ENCODE measurements around the gene SLC25A1. TPM values are rescaled to one million over a fixed set of nuclear protein-coding genes. Genes with fewer than 3 reads are reported as not detected.

SLC25A1 gene
- total RNA-seq, 8 experiments from 2014 or later = 42.8 to 72.6 (median 62.2) TPM

GRCh38 chr22:19177164-19178064, 1.1 kb downstream of the SLC25A1 start:
- 10 to 80% (median 43%) methylated on average over 1 to 30 of the region's 55 CpGs; no CpG with 5 or more reads in 4 of the 10 experiments for WGBS, 10 experiments
- ATAC-seq (replicated peaks in 6 of 8) = peak in 3 of 8 experiments; percentile 0
- Histone ChIP-seq H3K27ac (peak overlapping the region; percentile 76 to 88), H3K4me3 (peak overlapping the region; percentile 61 to 91 (median 79)), H3K4me1 (replicated peaks in 1 of 2) (peaks cover 30 to 32% of the 10 kb centered on the region in 2 donors)
- in situ Hi-C loops (cut with MboI; ENCODE audit: low pct_unique_long_range_greater_than_20kb in 2 of 9, low sequenced_read_pairs in 9 of 9, unreplicated experiment in 9 of 9) = loop anchor here in 2 of 9 experiments (25.0 kb wide), 2 partner anchors 260 to 460 kb away; partner anchors contain the start of genes C22orf39 (in 1 of the 2), HIRA (in 1 of the 2) and MRPL40 (in 1 of the 2)

DNA sequence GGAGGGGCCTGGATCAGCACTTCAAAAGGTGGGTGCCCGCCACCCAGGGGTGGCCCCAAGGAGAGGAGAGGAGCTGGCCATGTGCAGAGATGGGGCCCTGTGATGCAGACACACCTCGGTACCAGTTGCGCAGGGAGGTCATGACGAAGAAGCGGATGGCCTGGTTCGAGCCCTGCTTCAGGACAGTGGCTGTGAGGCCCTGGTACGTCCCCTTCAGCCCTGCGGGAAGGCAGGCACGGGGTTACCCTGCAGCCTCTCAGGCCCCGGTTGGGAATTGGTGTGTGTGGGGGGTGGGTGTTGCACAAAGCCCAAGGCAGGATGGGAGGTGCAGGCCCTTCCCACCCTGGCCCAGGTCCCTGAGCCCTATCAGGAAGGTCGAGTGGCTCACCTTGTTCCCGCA, 1.8 kb downstream of the SLC25A1 start:
- ATAC-seq (replicated peaks in 6 of 8) = no peak
- H3K27ac ChIP-seq = peak overlapping the region in 1 of 2 donors; percentile 88
- peaks cover 32 to 34% of the 10 kb centered on the region in 2 donors for H3K4me1 ChIP-seq (replicated peaks in 1 of 2)
- peak overlapping the region in 2 of 5 donors; percentile 78 to 80 for H3K4me3 ChIP-seq
- WGBS, 10 experiments = 83% methylated on average over 4 of the region's 12 CpGs; no CpG with 5 or more reads in 9 of the 10 experiments
- in situ Hi-C loops (cut with MboI; ENCODE audit: low pct_unique_long_range_greater_than_20kb in 2 of 9, low sequenced_read_pairs in 9 of 9, unreplicated experiment in 9 of 9) = loop anchor here in 2 of 9 experiments (25.0 kb wide), 2 partner anchors 261 to 461 kb away; partner anchors contain the start of genes C22orf39 (in 1 of the 2), HIRA (in 1 of the 2) and MRPL40 (in 1 of the 2)

GRCh38 chr22:19176175-19176643, 2.3 kb downstream of the SLC25A1 start:
- WGBS, 10 experiments = 67 to 100% (median 75%) methylated on average over 1 to 2 of the region's 12 CpGs; no CpG with 5 or more reads in 7 of the 10 experiments
- in situ Hi-C loops (cut with MboI; ENCODE audit: low pct_unique_long_range_greater_than_20kb in 2 of 9, low sequenced_read_pairs in 9 of 9, unreplicated experiment in 9 of 9) = loop anchor here in 2 of 9 experiments (25.0 kb wide), 2 partner anchors 261 to 461 kb away; partner anchors contain the start of genes C22orf39 (in 1 of the 2), HIRA (in 1 of the 2) and MRPL40 (in 1 of the 2)
- H3K27ac ChIP-seq = peak overlapping the region in 1 of 2 donors; percentile 37

DNA sequence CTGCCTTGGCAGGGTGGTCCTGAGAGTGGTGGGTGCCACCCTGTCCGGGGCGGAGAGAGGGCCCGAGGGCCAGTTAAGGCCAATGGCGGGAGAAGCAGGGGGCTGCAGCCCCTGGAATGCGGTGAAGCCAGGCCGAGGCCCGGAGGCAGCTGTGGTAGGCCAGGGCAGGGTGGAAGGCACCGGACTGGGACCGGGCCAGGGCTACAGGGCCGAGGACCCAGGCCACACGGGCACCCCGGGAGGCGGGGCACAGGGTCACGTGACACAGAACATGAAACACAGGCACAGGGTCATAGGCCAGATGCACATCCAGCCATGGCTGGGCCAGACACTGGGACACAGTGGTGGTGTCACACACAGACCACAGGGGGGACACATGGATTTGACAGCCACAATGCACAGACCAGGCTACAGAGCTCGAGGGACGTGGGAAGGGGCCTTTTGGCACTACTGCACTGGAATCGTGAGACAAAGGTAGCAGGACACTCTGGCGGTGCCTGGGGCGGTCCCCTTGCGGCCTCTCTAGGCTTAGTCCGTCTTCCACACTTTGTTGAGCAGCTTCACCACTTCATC, 2.8 kb downstream of the SLC25A1 start:
- H3K27ac ChIP-seq = no peak overlapping the region
- H3K4me1 ChIP-seq (replicated peaks in 1 of 2) = peaks cover 34 to 36% of the 10 kb centered on the region in 2 donors
- WGBS, 10 experiments = no CpG with 5 or more reads among the region's 21 CpGs
- no peak for ATAC-seq (replicated peaks in 6 of 8)
- no peak overlapping the region for H3K4me3 ChIP-seq
- in situ Hi-C loops (cut with MboI; ENCODE audit: low pct_unique_long_range_greater_than_20kb in 2 of 9, low sequenced_read_pairs in 9 of 9, unreplicated experiment in 9 of 9) = loop anchor here in 2 of 9 experiments (25.0 kb wide), 2 partner anchors 262 to 462 kb away; partner anchors contain the start of genes C22orf39 (in 1 of the 2), HIRA (in 1 of the 2) and MRPL40 (in 1 of the 2)

More at GRCh38 chr22:19176175-19176643, 2.3 kb downstream of the SLC25A1 start:
- no peak for ATAC-seq (replicated peaks in 6 of 8)
- Histone ChIP-seq H3K4me3 (no peak overlapping the region), H3K4me1 (replicated peaks in 1 of 2) (peaks cover 32 to 34% of the 10 kb centered on the region in 2 donors)

DNA sequence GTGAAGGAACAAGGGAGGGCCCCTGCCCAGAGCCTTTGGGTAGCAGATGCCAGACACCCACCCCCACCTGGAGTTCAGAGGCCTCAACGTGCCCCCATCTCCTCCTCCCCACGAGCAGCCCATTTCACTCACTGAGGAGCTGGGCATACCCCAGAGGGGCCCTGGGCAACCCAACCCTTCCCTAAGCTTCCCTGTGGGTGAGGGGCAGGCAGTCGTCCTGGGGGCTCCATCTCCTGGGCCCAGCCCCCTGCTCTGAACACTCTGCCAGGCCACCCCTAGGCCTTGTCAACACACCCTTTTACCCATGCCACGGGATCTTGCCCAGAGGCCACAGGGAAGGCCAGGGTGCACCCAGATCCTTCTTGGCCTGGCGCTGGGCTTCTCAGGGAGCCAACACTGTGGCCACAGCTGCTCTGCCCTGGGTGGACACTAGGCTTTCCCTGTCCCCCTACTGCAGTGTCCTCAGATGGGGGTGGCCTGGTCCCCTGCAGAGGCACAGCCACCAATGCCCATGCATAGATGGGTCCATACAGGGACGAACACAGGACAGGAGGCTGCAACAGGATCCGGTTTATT, 3.4 kb downstream of the SLC25A1 start:
- no peak for ATAC-seq (replicated peaks in 6 of 8)
- Histone ChIP-seq H3K27ac (no peak overlapping the region), H3K4me1 (replicated peaks in 1 of 2) (peaks cover 38 to 39% of the 10 kb centered on the region in 2 donors), H3K4me3 (no peak overlapping the region)
- in situ Hi-C loops (cut with MboI; ENCODE audit: low pct_unique_long_range_greater_than_20kb in 2 of 9, low sequenced_read_pairs in 9 of 9, unreplicated experiment in 9 of 9) = loop anchor here in 2 of 9 experiments (25.0 kb wide), 2 partner anchors 262 to 462 kb away; partner anchors contain the start of genes C22orf39 (in 1 of the 2), HIRA (in 1 of the 2) and MRPL40 (in 1 of the 2)
- 92 to 93% methylated on average over 2 to 3 of the region's 7 CpGs; no CpG with 5 or more reads in 8 of the 10 experiments for WGBS, 10 experiments

DNA sequence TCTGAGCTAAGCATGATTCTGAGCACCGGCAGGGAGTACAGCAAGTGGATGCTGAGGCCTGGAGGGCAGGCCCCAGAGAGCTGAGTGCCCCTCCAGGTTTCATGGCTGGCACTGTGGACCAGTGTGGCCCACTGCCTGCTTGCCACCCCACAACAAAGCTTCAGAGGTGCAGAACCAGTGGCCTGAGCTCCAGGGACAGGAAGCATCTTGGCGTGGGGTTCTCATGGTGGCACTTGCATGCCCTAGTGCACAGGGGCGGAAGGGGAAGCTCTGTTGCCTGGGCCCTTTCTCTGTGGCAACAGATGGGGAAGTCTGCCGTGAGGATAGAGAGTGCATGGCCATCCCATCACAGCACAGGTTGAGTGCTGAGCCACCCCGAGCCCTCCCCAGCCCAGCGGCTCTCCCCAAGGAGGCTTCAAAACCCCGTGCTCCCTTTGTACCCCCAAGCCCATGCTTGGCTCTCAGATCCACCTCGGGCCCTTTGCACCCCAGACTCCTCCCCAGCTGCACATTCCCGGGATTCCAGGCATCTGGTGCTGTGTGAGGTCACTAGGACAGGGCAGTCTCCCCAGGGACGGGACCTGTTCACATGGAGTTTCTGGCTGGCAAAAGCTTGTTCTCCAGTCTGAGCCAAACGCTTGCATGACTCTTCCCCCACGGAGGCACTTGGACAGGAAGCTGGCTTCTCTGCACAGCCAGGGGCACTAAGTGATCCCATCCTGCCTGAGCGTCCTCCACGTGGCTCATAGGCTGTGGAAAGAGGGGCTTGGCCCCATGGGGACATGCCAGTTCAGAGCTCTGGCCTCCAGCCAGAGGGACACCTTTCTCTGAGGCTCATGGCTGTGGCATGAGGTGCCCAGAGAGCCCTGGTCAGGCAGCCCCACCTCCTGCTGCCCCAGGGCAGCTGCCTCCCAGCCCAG, 4.2 kb downstream of the SLC25A1 start:
- H3K27ac ChIP-seq = no peak overlapping the region
- WGBS, 10 experiments = 20 to 67% (median 56%) methylated on average over 2 to 6 of the region's 14 CpGs; no CpG with 5 or more reads in 4 of the 10 experiments
- in situ Hi-C loops (cut with MboI; ENCODE audit: low pct_unique_long_range_greater_than_20kb in 2 of 9, low sequenced_read_pairs in 9 of 9, unreplicated experiment in 9 of 9) = loop anchor here in 2 of 9 experiments (25.0 kb wide), 2 partner anchors 263 to 463 kb away; partner anchors contain the start of genes C22orf39 (in 1 of the 2), HIRA (in 1 of the 2) and MRPL40 (in 1 of the 2)
- ATAC-seq (replicated peaks in 6 of 8) = no peak
- H3K4me1 ChIP-seq (replicated peaks in 1 of 2) = peaks cover 34% of the 10 kb centered on the region in 2 donors
- H3K4me3 ChIP-seq = no peak overlapping the region

DNA sequence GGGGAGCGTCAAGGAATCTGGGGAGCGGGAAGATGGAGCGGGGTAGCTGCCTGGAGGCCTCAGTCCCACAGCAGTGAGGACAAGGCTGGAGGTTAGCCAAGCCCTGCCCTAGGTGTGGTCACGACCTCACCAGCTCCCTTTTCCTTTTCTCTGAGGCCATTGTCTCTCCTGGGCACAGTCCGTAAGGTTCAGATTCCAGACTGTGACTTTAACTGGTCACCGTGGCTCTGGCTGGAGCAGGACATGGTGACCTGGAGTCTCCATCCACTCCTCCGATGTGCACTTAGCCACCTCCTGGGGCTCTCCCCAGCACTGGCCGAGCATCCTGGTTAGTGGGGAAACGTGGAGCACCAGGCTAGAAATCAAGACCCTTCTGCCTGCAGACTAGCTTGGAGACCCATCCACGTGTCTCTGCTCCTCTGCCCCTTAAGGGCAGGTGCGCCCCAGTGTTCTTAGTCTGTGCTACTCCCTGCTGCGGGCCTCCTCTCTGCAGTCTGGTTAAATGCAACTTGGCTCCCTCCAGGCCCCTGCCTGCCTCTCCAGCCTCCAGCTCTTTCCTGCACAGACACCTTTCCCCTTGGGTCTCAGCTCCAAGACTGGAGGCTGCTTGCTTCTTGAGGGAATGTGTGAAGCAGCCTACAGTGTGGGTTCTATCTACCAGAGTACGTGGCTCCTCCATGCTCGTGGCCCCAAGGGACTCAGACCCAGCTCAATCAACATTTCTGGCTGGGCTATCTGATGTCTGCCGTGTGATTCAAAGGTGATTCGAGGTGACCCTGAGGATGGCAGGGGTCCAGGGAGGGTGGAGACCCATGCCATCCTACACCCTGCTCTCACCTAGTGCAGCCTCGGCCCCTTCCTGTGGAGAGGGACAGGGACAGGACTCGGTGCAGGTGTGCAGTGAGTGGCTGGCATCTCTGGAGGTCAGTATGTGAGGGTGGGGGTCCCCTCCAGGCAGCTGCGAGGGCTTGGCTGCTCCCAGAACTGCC, 5.2 kb downstream of the SLC25A1 start:
- peaks cover 34% of the 10 kb centered on the region in 2 donors for H3K4me1 ChIP-seq (replicated peaks in 1 of 2)
- WGBS, 10 experiments = 33 to 100% (median 80%) methylated on average over 1 to 6 of the region's 19 CpGs; no CpG with 5 or more reads in 3 of the 10 experiments

DNA sequence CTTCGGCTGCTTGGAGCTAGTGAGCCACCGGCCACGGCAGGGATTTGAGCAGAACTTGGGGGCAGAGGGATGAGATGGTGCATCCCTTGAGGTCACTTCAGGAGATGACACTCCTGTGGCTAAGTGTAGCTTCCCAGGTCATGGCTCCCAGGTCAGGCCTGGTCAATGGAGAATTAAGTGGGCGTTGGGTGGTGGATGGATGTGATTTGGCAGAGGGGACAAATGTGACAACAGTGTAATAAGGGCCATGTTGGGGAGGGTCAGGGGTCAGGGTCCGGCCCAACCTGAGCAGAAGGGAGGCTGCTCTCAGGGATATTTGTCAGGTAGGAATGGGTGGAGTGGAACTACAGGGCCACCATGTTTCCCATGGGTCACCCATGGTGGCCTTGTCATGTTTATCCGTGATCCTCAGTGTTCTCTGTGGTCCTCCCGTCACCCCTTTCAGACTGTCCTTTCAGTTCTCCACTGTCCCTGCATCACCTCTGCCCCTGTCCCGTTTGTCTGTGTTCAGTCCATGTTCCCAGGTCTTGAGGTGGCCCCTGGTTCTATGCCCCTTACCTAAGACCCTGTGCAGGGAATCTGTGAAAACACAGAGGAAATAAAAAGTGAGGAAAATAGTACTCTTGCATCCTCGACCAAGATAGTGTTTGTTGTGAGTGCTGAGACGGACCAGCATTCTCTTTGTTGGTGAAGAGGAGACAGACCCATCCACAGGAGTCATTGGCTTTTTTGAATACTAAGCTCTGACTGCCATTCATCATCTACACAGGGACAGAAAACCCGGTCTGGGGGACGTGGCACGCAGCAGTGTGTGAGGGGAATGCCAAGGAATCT, 6.1 kb downstream of the SLC25A1 start:
- H3K27ac ChIP-seq = peak overlapping the region; percentile 74 to 85
- peak overlapping the region; percentile 79 to 99 (median 94) for H3K4me3 ChIP-seq
- ATAC-seq (replicated peaks in 6 of 8) = no peak
- WGBS, 10 experiments = 0 to 33% (median 25%) methylated on average over 1 to 8 of the region's 13 CpGs; no CpG with 5 or more reads in 3 of the 10 experiments
- in situ Hi-C loops (cut with MboI; ENCODE audit: low pct_unique_long_range_greater_than_20kb in 2 of 9, low sequenced_read_pairs in 9 of 9, unreplicated experiment in 9 of 9) = no loop called here
- peaks cover 33% of the 10 kb centered on the region in 2 donors for H3K4me1 ChIP-seq (replicated peaks in 1 of 2)

More for the DNA sequence above, 5.2 kb downstream of the SLC25A1 start:
- no peak for ATAC-seq (replicated peaks in 6 of 8)
- in situ Hi-C loops (cut with MboI; ENCODE audit: low pct_unique_long_range_greater_than_20kb in 2 of 9, low sequenced_read_pairs in 9 of 9, unreplicated experiment in 9 of 9) = no loop called here
- Histone ChIP-seq H3K27ac (peak overlapping the region in 1 of 2 donors; percentile 85), H3K4me3 (peak overlapping the region in 4 of 5 donors; percentile 79 to 99 (median 95))

GRCh38 chr22:19169947-19170318, 8.6 kb downstream of the SLC25A1 start:
- no peak for ATAC-seq (replicated peaks in 6 of 8)
- H3K27ac ChIP-seq = no peak overlapping the region
- WGBS, 10 experiments = 0 to 45% (median 42%) methylated on average over 1 to 5 of the region's 7 CpGs; no CpG with 5 or more reads in 6 of the 10 experiments
- H3K4me3 ChIP-seq = no peak overlapping the region
- H3K4me1 ChIP-seq (replicated peaks in 1 of 2) = peaks cover 17% of the 10 kb centered on the region in 2 donors
- in situ Hi-C loops (cut with MboI; ENCODE audit: low pct_unique_long_range_greater_than_20kb in 2 of 9, low sequenced_read_pairs in 9 of 9, unreplicated experiment in 9 of 9) = no loop called here

All from motor neuron (in vitro differentiated cells).